Subcutaneous abdominal adipose tissue (tissue), 5 donors: ENCODE measurements around the gene TNIK.

ENCODE experiments used
- H3K27ac ChIP-seq: one replicate; pipeline ENCODE4 v1.7.0; 2013; ENCODE audit warnings: low read depth, mild to moderate bottlenecking, inconsistent platforms, low read length, moderate library complexity
- H3K27me3 ChIP-seq, 5 donors: one replicate each; pipeline ENCODE4 v1.7.0; 2013; ENCODE audit warnings: low read length in 5 of 5, inconsistent platforms in 1 of 5; ENCODE audit not compliant: control insufficient read depth in 5 of 5, insufficient read depth in 4 of 5
- H3K36me3 ChIP-seq, 5 donors: one replicate each; pipeline ENCODE4 v1.7.0; 2013; ENCODE audit warnings: low read length in 5 of 5; ENCODE audit not compliant: control insufficient read depth in 5 of 5, insufficient read depth in 5 of 5
- H3K4me1 ChIP-seq, 5 donors: one replicate each; pipeline ENCODE4 v1.7.0; 2013; ENCODE audit warnings: low read length in 5 of 5, mild to moderate bottlenecking in 3 of 5, moderate library complexity in 1 of 5; ENCODE audit not compliant: control insufficient read depth in 5 of 5, insufficient read depth in 5 of 5
- H3K4me3 ChIP-seq, 5 donors: one replicate each; pipeline ENCODE4 v1.7.0; 2013; ENCODE audit warnings: low read length in 5 of 5, low read depth in 1 of 5
- H3K9ac ChIP-seq, 5 donors: one replicate each; pipeline ENCODE4 v1.7.0; 2013; ENCODE audit warnings: low read length in 5 of 5, mild to moderate bottlenecking in 4 of 5, moderate library complexity in 3 of 5
- H3K9me3 ChIP-seq, 5 donors: one replicate each; pipeline ENCODE4 v1.7.0; 2013; ENCODE audit warnings: low read length in 5 of 5; ENCODE audit not compliant: control insufficient read depth in 5 of 5
- donor health status: healthy.
- donor health status: healthy.
- donor health status: healthy.
- donor health status: healthy.
- donor health status: healthy.

Gene TNIK

DNA sequence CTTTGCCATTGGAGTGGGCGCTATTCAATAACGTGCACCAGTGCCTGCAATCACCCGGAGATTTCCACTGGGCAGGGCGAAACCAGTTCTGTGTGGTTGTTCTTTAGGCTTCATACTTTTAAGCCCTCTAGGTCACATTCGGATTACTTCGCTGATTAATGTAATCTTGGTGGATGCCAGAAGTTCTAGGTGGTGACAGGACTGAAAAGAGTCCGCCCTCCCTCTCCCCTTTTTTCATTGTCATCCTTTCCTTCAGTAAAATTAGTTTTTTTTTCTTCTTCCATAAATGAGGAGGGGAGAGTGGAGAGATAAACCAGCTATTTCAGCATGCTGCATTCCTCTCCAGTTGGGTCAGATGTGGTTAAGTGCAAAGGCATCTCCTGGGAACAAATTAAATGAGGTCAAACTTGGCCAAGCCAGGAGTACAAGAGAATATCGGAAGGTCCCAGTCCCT is 431.4 kb downstream of the TNIK start:
- H3K4me1 ChIP-seq: peaks cover 0 to 22% (median 17%) of the 10 kb centered on the region in 5 donors
- no peaks in the 10 kb centered on the region for H3K36me3 ChIP-seq
- no peak overlapping the region for H3K27ac ChIP-seq
- H3K9me3 ChIP-seq: no peaks in the 10 kb centered on the region
- H3K9ac ChIP-seq: peak overlapping the region in 1 of 5 donors; percentile 19
- H3K4me3 ChIP-seq: peak overlapping the region; percentile 48 to 66 (median 60)
- no peaks in the 10 kb centered on the region for H3K27me3 ChIP-seq

DNA sequence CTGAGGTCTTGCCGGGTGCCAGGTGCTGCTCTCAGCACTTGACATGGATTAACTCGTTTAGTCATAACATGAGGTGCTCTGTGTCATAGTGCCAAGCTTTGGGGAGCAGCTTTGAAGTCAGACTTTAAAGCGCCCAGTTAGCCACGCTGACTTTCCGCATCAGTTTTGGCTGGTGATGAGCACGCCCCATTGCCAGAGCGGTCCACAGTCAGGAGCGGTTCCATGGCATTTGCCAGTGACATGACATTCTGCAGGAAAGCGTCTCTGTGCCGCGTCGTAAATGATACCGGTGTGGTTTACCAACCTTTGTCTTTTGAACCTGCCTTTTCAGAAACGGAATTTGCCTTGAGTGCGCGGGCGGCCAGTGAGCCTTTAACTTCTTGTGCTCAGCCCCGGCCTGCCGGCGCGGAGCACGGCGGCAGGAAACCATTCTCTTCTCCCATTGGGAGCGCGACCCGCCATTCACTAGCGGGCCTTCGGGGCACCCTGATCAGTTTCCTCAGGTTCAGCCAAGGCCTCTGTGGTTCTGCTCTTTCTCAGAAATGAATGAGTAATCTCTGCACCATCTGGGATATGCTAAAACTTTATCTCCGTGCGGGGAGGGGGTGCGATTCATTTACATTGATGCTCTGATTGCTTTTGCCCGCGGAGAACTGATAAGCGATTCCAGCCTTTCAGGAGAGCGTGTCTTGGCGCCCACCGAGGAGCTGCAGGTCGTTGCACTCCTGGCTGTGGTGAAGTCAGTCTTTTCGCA is 432.0 kb downstream of the TNIK start:
- Histone ChIP-seq H3K4me1 (peaks cover 0 to 22% (median 17%) of the 10 kb centered on the region in 5 donors), H3K36me3 (no peaks in the 10 kb centered on the region), H3K4me3 (peak overlapping the region; percentile 48 to 66 (median 60)), H3K27ac (no peak overlapping the region), H3K9me3 (no peaks in the 10 kb centered on the region), H3K9ac (peak overlapping the region in 2 of 5 donors; percentile 12 to 19), H3K27me3 (no peaks in the 10 kb centered on the region)

DNA sequence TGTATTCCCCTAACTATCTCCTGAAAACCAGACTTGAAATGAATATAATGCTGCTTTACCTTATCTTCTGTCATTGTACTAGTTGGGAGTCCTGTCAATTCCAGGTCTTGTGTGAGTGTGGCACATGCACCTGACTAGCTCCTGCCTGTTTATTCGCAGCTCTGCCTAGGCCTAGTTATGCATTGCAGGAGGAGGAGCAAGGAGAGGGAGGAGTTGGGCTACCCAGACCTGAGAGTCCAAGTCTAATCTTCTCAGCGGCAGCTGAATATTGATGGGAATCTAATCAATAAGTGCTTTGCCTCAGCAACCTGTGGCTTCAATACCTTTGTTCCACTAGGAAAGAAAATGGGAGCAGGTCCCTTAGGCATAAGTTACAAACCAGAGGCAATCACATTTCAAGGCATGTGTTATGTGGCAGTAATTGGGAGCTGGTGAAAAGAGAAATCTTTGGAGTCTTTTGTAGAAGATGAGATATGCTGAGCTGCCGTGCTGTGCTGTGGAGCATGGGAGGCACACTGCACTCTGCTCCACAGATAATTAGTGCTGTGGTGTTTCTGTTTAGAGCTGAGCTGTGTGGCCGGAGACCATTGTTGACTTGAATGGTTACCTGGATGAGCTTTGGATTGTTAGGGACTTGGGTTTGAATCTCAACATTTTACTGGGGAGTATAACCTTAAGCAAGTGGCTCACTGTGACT is 433.5 kb downstream of the TNIK start, which contains the start of gene SLC2A2:
TSS of gene SLC2A2 (minus strand) at position 124 of the 697 bp plus-strand sequence. CDS start at position 74, 50 bp downstream.
- Histone ChIP-seq H3K36me3 (no peaks in the 10 kb centered on the region), H3K27me3 (no peaks in the 10 kb centered on the region), H3K4me1 (peaks cover 0 to 22% (median 17%) of the 10 kb centered on the region in 5 donors), H3K4me3 (no peak within 1 kb of the TSS), H3K27ac (no peak within 1 kb of the TSS), H3K9ac (no peak within 1 kb of the TSS), H3K9me3 (no peaks in the 10 kb centered on the region)

DNA sequence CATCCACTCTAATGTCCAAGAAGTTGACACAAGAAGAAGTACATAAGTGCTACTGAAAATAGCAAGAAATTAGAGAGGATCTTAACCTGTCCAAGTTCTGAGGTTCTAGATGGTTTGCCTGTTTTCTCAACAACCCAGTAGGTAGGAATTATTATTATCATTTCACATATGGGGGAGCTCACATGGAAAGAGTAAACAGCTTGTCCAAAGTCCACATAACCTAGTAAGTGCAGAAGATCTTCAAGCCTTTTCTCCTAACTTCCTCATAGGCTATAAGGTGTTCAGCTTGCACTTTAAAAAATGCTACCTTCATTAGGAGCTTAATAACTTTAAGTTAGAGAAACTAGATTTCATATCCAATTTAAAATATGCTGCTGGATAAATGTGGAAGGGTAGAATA is 436.6 kb downstream of the TNIK start:
- Histone ChIP-seq H3K9ac (no peak overlapping the region), H3K4me1 (peaks cover 0 to 12% (median 7%) of the 10 kb centered on the region in 5 donors), H3K27me3 (no peaks in the 10 kb centered on the region), H3K9me3 (no peaks in the 10 kb centered on the region), H3K36me3 (no peaks in the 10 kb centered on the region), H3K4me3 (no peak overlapping the region), H3K27ac (no peak overlapping the region)

DNA sequence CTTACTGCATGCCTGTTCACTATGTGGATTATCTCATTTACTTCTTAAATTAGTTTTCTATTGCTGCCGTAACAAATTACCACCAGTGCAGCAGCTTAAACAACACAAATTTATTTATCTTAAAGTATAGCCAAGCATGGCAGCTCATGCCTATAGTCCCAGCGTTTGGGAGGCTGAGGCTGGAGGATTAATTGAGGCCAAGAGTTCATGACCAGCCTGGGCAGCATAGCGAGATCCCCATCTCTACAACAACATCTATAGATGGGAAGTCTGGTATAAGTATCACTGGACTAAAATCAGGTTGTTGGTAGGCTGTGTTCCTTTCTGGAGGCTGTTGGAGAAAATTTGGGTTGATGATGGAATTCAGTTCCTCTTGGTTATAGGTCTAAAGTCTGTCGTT is 438.8 kb downstream of the TNIK start:
- H3K27ac ChIP-seq: no peak overlapping the region
- no peaks in the 10 kb centered on the region for H3K4me1 ChIP-seq
- H3K27me3 ChIP-seq: no peaks in the 10 kb centered on the region
- no peaks in the 10 kb centered on the region for H3K36me3 ChIP-seq
- H3K4me3 ChIP-seq: no peak overlapping the region
- no peak overlapping the region for H3K9ac ChIP-seq
- no peaks in the 10 kb centered on the region for H3K9me3 ChIP-seq

DNA sequence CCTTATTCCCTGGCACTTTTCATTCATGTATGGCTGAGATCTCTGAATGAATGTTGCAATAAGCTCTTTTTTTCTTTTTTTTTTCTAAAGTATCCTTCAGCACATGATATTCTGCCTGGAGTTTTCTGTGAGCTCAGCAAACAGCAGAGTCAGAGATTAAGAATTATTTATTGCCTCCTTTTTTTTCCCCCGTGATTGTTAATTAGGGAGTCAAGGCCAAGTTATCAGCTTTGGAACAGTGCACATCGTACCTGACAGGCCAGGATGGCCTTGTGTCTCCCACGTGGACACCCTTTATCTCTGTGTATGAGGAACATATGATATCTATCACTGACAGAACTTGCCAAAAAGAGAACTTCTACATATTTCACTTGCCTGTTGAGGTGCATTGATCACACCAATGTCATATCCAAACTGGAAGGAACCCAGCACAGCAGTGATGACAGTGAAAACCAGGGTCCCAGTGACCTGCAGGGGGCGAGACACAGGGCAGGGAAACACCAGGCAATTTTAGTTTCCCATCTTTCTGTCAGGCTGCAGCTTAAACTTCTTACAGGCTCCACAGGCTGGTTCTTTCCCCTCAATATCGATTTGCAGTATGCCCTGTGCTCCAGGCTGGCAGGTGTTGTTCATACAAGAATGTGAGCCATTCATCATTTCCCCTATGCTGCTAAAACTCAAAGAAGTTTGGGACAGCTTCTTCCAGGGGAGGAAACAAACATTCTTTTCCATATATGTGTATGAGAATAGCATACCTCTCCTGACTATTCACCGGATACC is 441.9 kb downstream of the TNIK start:
- Histone ChIP-seq H3K9ac (no peak overlapping the region), H3K4me1 (no peaks in the 10 kb centered on the region), H3K27ac (no peak overlapping the region), H3K4me3 (no peak overlapping the region), H3K36me3 (no peaks in the 10 kb centered on the region), H3K27me3 (no peaks in the 10 kb centered on the region), H3K9me3 (no peaks in the 10 kb centered on the region)

DNA sequence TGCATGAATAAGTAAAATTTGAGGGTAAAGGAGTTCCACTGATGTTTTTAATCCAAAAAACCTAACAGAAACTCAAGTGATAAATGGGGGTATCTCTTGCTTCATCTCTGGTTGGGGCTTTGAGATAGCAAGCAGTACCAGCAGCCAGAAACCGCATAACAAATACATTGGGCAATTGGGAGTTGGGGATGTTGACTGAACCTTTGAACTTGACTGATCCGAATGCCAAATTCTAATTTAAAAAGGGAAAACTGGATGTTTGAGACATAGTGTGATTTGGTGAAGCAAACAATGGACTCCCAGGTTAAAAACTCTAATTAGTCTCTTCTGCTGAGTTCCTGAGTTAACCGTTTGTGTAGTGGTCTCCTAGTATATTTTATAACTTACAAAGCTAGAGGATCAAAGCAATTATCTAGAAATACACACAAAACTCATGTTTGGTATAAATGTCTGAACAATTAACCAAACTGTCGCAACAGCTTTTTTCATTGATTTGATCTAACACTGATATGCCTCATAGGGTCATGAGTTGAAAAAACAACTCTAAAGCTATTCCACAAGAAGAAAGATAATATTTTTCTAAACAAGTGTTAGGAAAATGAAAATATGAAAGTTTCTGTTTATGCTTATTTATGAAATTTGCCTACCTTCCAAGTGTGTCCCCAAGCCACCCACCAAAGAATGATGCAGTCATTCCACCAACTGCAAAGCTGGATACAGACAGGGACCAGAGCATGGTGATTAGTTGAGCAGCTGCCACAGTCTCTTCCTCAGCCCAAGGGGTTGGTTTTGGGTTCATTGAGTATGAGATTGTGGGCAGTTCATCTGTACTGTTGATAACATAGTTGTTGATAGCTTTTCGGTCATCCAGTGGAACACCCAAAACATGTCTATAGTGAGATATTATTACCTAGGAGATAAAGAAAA is 446.1 kb downstream of the TNIK start:
- Histone ChIP-seq H3K4me3 (no peak overlapping the region), H3K4me1 (no peaks in the 10 kb centered on the region), H3K9me3 (no peaks in the 10 kb centered on the region), H3K9ac (no peak overlapping the region), H3K36me3 (no peaks in the 10 kb centered on the region), H3K27ac (no peak overlapping the region), H3K27me3 (no peaks in the 10 kb centered on the region)

DNA sequence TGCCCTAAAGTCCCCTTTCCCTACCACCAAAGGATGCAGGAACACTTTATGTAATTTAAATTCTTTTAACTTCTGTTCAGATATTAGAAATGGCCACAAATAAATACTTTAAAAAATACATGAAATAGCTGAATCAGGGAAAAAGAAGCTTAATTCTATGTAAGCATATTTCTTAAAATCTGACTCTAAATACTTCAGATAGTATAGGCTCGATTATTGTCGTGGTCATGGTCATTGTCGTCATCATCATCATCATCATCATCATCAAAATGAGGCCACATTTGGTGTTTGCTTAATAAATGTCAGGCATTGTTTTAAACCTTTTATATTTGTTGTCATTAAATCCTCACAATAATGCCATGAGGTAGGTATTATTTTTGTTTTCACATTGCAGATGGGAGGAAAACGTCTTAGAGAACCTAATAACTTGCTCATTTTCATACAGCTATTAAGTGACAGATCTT is 448.3 kb downstream of the TNIK start:
- H3K9ac ChIP-seq: no peak overlapping the region
- no peak overlapping the region for H3K4me3 ChIP-seq
- H3K27ac ChIP-seq: no peak overlapping the region
- no peaks in the 10 kb centered on the region for H3K27me3 ChIP-seq
- H3K4me1 ChIP-seq: no peaks in the 10 kb centered on the region
- H3K36me3 ChIP-seq: no peaks in the 10 kb centered on the region
- H3K9me3 ChIP-seq: no peaks in the 10 kb centered on the region
